IPS-20b (cell line): ENCODE data around the gene FOXP4.
A peak's percentile ranks its signal among the peaks of the same experiment; 100 is the strongest.

Experiments used
- H3K27ac ChIP-seq: one replicate; pipeline ENCODE4 v1.5.1; 2013; ENCODE audit warnings: low read length
- H3K27me3 ChIP-seq: 2 replicates; pipeline ENCODE4 v1.6.1; 2013; ENCODE audit warnings: mild to moderate bottlenecking, low read length, inconsistent platforms; ENCODE audit not compliant: insufficient read depth
- H3K36me3 ChIP-seq: 2 replicates; pipeline ENCODE4 v1.6.1; 2013; ENCODE audit warnings: low read depth, mild to moderate bottlenecking, inconsistent platforms, low read length, moderate library complexity; ENCODE audit not compliant: insufficient read depth
- H3K4me1 ChIP-seq: 2 replicates; pipeline ENCODE4 v1.6.1; 2013; ENCODE audit warnings: mild to moderate bottlenecking, control low read depth, inconsistent platforms, low read length, moderate library complexity; ENCODE audit not compliant: insufficient read depth
- H3K4me3 ChIP-seq: 2 replicates; pipeline ENCODE4 v1.5.1; 2013; ENCODE audit warnings: mild to moderate bottlenecking, low read length, inconsistent platforms
- H3K9ac ChIP-seq: 2 replicates; pipeline ENCODE4 v1.6.1; 2013; ENCODE audit warnings: low read depth, mild to moderate bottlenecking, inconsistent platforms, low read length, moderate library complexity
- H3K9me3 ChIP-seq: 2 replicates; pipeline ENCODE4 v1.6.1; 2013; ENCODE audit warnings: mild to moderate bottlenecking, low read depth, low read length, inconsistent platforms; ENCODE audit not compliant: insufficient read depth

Gene FOXP4

GRCh38 chr6:41538556-41539182, 7.5 kb upstream of the FOXP4 start:
- H3K9me3 ChIP-seq, result no peaks in the 10 kb centered on the region
- no peak overlapping the region for H3K27ac ChIP-seq
- H3K4me1 ChIP-seq, result no peaks in the 10 kb centered on the region
- no peak overlapping the region for H3K4me3 ChIP-seq
- no peaks in the 10 kb centered on the region for H3K36me3 ChIP-seq
- peaks cover 71% of the 10 kb centered on the region for H3K27me3 ChIP-seq
- H3K9ac ChIP-seq, result no peak overlapping the region

- Histone ChIP-seq H3K36me3 (no peaks in the 10 kb centered on the region), H3K27ac (no peak overlapping the region), H3K9ac (no peak overlapping the region)
These were observed 7.0 kb upstream of the FOXP4 start for GRCh38 chr6:41539204-41539603.

GRCh38 chr6:41541364-41541763, 4.8 kb upstream of the FOXP4 start:
- Histone ChIP-seq H3K4me1 (peaks cover 6% of the 10 kb centered on the region; the same call in 1 of the 2 replicates), H3K27me3 (peaks cover 81% of the 10 kb centered on the region), H3K9me3 (no peaks in the 10 kb centered on the region), H3K36me3 (no peaks in the 10 kb centered on the region), H3K27ac (no peak overlapping the region), H3K4me3 (no peak overlapping the region), H3K9ac (no peak overlapping the region)

More at GRCh38 chr6:41539204-41539603, 7.0 kb upstream of the FOXP4 start:
- H3K27me3 ChIP-seq, result peaks cover 76% of the 10 kb centered on the region
- no peaks in the 10 kb centered on the region for H3K4me1 ChIP-seq
- no peaks in the 10 kb centered on the region for H3K9me3 ChIP-seq
- no peak overlapping the region for H3K4me3 ChIP-seq

- no peak overlapping the region for H3K27ac ChIP-seq
- H3K9me3 ChIP-seq, result no peaks in the 10 kb centered on the region
- no peaks in the 10 kb centered on the region for H3K36me3 ChIP-seq
- peaks cover 74% of the 10 kb centered on the region for H3K27me3 ChIP-seq
- H3K4me1 ChIP-seq, result peaks cover 6% of the 10 kb centered on the region; the same call in 1 of the 2 replicates
- no peak overlapping the region for H3K4me3 ChIP-seq
- no peak overlapping the region for H3K9ac ChIP-seq
These were observed 3.1 kb upstream of the FOXP4 start for GRCh38 chr6:41543087-41543486.

- no peak overlapping the region for H3K27ac ChIP-seq
- peak overlapping the region; percentile 42; the same call in 1 of the 2 replicates for H3K9ac ChIP-seq
- H3K27me3 ChIP-seq, result peaks cover 76% of the 10 kb centered on the region
- H3K4me3 ChIP-seq, result peak overlapping the region; percentile 84
- no peaks in the 10 kb centered on the region for H3K9me3 ChIP-seq
- H3K4me1 ChIP-seq, result peaks cover 25% of the 10 kb centered on the region
- no peaks in the 10 kb centered on the region for H3K36me3 ChIP-seq
These were observed 906 bp upstream of the FOXP4 start for GRCh38 chr6:41545247-41545702.

GRCh38 chr6:41546475-41546865, 289 bp downstream of the FOXP4 start:
- H3K9ac ChIP-seq, result no peak overlapping the region
- no peaks in the 10 kb centered on the region; the same call in 1 of the 2 replicates for H3K36me3 ChIP-seq
- no peaks in the 10 kb centered on the region for H3K9me3 ChIP-seq
- no peak overlapping the region for H3K27ac ChIP-seq
- H3K27me3 ChIP-seq, result peaks cover 76% of the 10 kb centered on the region
- peak overlapping the region; percentile 92; the same call in 1 of the 2 replicates for H3K4me3 ChIP-seq
- H3K4me1 ChIP-seq, result peaks cover 32% of the 10 kb centered on the region

GRCh38 chr6:41546866-41547798, 951 bp downstream of the FOXP4 start:
- H3K4me1 ChIP-seq, result peaks cover 38% of the 10 kb centered on the region
- H3K36me3 ChIP-seq, result no peaks in the 10 kb centered on the region; the same call in 1 of the 2 replicates
- peak overlapping the region; percentile 92 for H3K4me3 ChIP-seq
- H3K9me3 ChIP-seq, result no peaks in the 10 kb centered on the region
- H3K9ac ChIP-seq, result peak overlapping the region; percentile 69; the same call in 1 of the 2 replicates
- peaks cover 81% of the 10 kb centered on the region for H3K27me3 ChIP-seq
- no peak overlapping the region for H3K27ac ChIP-seq

GRCh38 chr6:41547799-41548097, 1.6 kb downstream of the FOXP4 start:
- peak overlapping the region; percentile 69; the same call in 1 of the 2 replicates for H3K9ac ChIP-seq
- peaks cover 85% of the 10 kb centered on the region for H3K27me3 ChIP-seq

GRCh38 chr6:41548098-41548840, 2.1 kb downstream of the FOXP4 start:
- no peaks in the 10 kb centered on the region; the same call in 1 of the 2 replicates for H3K36me3 ChIP-seq
- peak overlapping the region; percentile 92 for H3K4me3 ChIP-seq
- H3K9ac ChIP-seq, result peak overlapping the region; percentile 69; the same call in 1 of the 2 replicates
- H3K9me3 ChIP-seq, result no peaks in the 10 kb centered on the region
- H3K27me3 ChIP-seq, result peaks cover 86% of the 10 kb centered on the region
- peaks cover 47% of the 10 kb centered on the region for H3K4me1 ChIP-seq
- no peak overlapping the region for H3K27ac ChIP-seq

More at GRCh38 chr6:41547799-41548097, 1.6 kb downstream of the FOXP4 start:
- Histone ChIP-seq H3K4me3 (peak overlapping the region; percentile 92), H3K36me3 (no peaks in the 10 kb centered on the region; the same call in 1 of the 2 replicates), H3K9me3 (no peaks in the 10 kb centered on the region), H3K27ac (no peak overlapping the region), H3K4me1 (peaks cover 44% of the 10 kb centered on the region)

- Histone ChIP-seq H3K27ac (no peak overlapping the region), H3K9ac (no peak overlapping the region), H3K27me3 (peaks cover 86% of the 10 kb centered on the region), H3K4me3 (peak overlapping the region; percentile 92; the same call in 1 of the 2 replicates), H3K36me3 (no peaks in the 10 kb centered on the region; the same call in 1 of the 2 replicates), H3K4me1 (peaks cover 55% of the 10 kb centered on the region), H3K9me3 (no peaks in the 10 kb centered on the region)
These were observed 2.9 kb downstream of the FOXP4 start for GRCh38 chr6:41548841-41549642.
